Kidney (tissue), 14 donors: ENCODE measurements around the gene LHX8. TPM values are rescaled to one million over a fixed set of nuclear protein-coding genes. Genes with fewer than 3 reads are reported as not detected.

Source experiments
- DNase-seq, 5 donors: peaks; one replicate each; pipeline ENCODE4 v3.0.0-alpha.2; 2013 to 2020
- FAIRE-seq: peaks from 2 replicates; lab custom pipeline; 2012; peaks lifted over from hg19 to GRCh38; lab: Jason Lieb, UNC
- H3K27ac ChIP-seq, 2 donors: one replicate each; pipeline ENCODE4 v1.7.0; 2013; ENCODE audit warnings: low read depth in 2 of 2, low read length in 2 of 2, inconsistent platforms in 1 of 2
- H3K27me3 ChIP-seq: one replicate; pipeline ENCODE4 v1.7.1; 2013; ENCODE audit warnings: low read length, inconsistent platforms; ENCODE audit not compliant: control insufficient read depth, insufficient read depth
- H3K36me3 ChIP-seq, 3 donors: one replicate each; pipeline versions ENCODE4 v1.7.0 to v1.7.1; 2013; ENCODE audit warnings: low read length in 3 of 3, control low read depth in 1 of 3, inconsistent platforms in 1 of 3; ENCODE audit not compliant: insufficient read depth in 3 of 3, control insufficient read depth in 2 of 3
- H3K4me1 ChIP-seq, 3 donors: one replicate each; pipeline versions ENCODE4 v1.7.0 to v1.7.1; 2013; ENCODE audit warnings: low read length in 3 of 3, inconsistent platforms in 1 of 3, low read depth in 1 of 3; ENCODE audit not compliant: control insufficient read depth in 2 of 3, insufficient read depth in 2 of 3
- H3K4me3 ChIP-seq, 3 donors: one replicate each; pipeline versions ENCODE4 v1.7.0 to v1.8.1; 2013; ENCODE audit warnings: low read length in 3 of 3, control low read depth in 1 of 3, inconsistent platforms in 1 of 3
- H3K9ac ChIP-seq, 3 donors: one replicate each; pipeline versions ENCODE4 v1.7.0 to v1.7.1; 2013; ENCODE audit warnings: low read length in 3 of 3, control low read depth in 1 of 3, inconsistent platforms in 1 of 3
- H3K9me3 ChIP-seq, 3 donors: one replicate each; pipeline versions ENCODE4 v1.7.0 to v1.7.1; 2013; ENCODE audit warnings: low read length in 3 of 3, control low read depth in 1 of 3, inconsistent platforms in 1 of 3; ENCODE audit not compliant: control insufficient read depth in 2 of 3, insufficient read depth in 1 of 3
- intact Hi-C: fragments of 100-400 bp; cut with DNase I; formaldehyde crosslinking; loops from one replicate; pipeline ENCODE4 v1.11.1; 2022
- polyA plus RNA-seq: library from polyadenylated mRNA; stranded (reverse); fragments of 350-450 nt; fragmentation: Illumina TruSeq; extraction: RNeasy Lipid Tissue Mini Kit (QIAGEN cat#74804); gene quantifications from one replicate; pipeline ENCODE4 v1.2.3, GENCODE V29; 2014; ENCODE audit warnings: low read depth, low replicate concordance; ENCODE audit not compliant: insufficient read depth
- total RNA-seq: library from RNA; stranded (reverse); fragmentation: NEBNext Ultra II Directional; extraction: Animal tissue kit (Norgen Biotek cat#: 25700); gene quantifications from one replicate; pipeline ENCODE4 v1.2.1, GENCODE V29; 2021
- TF ChIP-seq, protein P1 (sequence below): IDR thresholded peaks from 3 replicates; pipeline ENCODE4 v1.5.1; 2012; ENCODE audit warnings: mild to moderate bottlenecking, moderate library complexity, borderline replicate concordance; ENCODE audit not compliant: insufficient read depth; ENCODE audit errors: extremely low read depth
- donor health status: control.
- donor health status: control.
- donor health status: control.
- donor health status: control.
- donor health status: control.
- donor health status: DM: yes; HTN: yes; CAD: no.
- donor health status: Normal renal cell carcinoma (clear cell type).

LHX8 gene
- total and polyA plus RNA-seq, 2 donors from 2014 or later = not detected

DNA sequence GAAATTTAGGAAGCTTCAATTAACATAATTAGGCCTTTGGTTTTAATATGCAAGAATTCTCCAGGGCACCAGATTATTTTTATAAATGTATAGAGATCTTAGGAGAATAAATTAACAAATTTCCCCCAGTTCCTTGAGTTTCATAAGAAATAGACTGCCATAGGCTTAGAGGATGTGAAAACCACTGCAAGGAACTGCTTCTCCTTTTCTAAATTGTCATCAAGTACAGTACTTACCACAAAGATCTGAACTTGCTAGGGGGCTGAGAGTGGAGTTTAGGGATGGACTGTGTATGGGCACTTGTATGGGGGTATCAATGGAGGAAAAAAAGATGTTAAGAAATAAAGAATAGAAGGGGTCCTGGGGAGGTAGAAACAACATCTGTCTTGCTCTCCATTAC lies 31.1 kb downstream of the LHX8 start:
- DNase-seq (no peak), FAIRE-seq (no peak)
- TF ChIP-seq, protein P1, sequence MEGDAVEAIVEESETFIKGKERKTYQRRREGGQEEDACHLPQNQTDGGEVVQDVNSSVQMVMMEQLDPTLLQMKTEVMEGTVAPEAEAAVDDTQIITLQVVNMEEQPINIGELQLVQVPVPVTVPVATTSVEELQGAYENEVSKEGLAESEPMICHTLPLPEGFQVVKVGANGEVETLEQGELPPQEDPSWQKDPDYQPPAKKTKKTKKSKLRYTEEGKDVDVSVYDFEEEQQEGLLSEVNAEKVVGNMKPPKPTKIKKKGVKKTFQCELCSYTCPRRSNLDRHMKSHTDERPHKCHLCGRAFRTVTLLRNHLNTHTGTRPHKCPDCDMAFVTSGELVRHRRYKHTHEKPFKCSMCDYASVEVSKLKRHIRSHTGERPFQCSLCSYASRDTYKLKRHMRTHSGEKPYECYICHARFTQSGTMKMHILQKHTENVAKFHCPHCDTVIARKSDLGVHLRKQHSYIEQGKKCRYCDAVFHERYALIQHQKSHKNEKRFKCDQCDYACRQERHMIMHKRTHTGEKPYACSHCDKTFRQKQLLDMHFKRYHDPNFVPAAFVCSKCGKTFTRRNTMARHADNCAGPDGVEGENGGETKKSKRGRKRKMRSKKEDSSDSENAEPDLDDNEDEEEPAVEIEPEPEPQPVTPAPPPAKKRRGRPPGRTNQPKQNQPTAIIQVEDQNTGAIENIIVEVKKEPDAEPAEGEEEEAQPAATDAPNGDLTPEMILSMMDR = no peak
- no peak overlapping the region for H3K27ac ChIP-seq
- no peaks in the 10 kb centered on the region for H3K36me3 ChIP-seq
- no peaks in the 10 kb centered on the region for H3K27me3 ChIP-seq
- no peak overlapping the region for H3K9ac ChIP-seq
- no peaks in the 10 kb centered on the region for H3K4me1 ChIP-seq
- H3K9me3 ChIP-seq = no peaks in the 10 kb centered on the region
- intact Hi-C loops = no loop called here
- no peak overlapping the region for H3K4me3 ChIP-seq

DNA sequence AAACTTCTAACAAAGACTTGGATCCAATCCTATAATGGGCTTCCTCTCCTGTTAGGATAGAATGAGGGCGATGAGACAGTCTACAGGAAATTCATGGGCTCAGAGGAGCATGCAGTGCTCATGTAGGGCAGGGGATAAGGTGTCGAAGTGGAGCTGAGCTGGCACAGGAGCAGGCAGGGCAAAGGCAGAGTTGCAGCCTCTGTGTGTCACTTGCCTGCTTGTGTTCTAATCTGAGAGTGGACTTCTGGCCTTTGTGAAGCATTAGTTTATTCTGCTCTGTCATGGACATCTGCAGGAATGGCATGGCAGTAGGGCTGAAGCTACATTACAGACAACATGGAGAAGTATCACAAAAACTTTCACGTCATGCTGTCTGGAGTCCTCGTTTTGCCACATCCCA lies 32.6 kb downstream of the LHX8 start:
- DNase-seq (no peak), FAIRE-seq (no peak)
- Histone ChIP-seq H3K4me3 (no peak overlapping the region), H3K27ac (no peak overlapping the region), H3K9me3 (no peaks in the 10 kb centered on the region), H3K36me3 (no peaks in the 10 kb centered on the region), H3K27me3 (no peaks in the 10 kb centered on the region), H3K9ac (no peak overlapping the region), H3K4me1 (no peaks in the 10 kb centered on the region)
- intact Hi-C loops = no loop called here
- TF ChIP-seq, protein P1 = no peak

DNA sequence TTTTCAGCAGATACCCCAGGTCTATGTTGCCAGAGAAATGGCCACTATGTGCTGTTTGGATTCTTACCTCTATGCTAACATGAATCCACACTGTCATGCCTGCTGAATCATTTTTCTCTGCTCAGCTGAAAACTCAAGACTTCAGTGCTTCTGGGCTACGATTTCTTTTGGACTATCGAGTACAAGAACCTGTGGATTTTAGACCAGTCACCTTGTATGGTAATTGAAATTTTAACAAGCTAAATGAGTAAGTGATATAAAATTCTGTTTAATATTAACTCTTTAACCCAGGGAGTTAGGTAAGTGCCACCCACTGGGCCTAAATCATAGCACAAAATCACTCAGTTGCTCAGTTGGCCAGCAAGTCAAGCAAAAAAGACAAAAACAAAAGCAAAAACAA lies 35.8 kb downstream of the LHX8 start:
- no peaks in the 10 kb centered on the region for H3K36me3 ChIP-seq
- DNase-seq (no peak), FAIRE-seq (no peak)
- H3K9ac ChIP-seq = no peak overlapping the region
- intact Hi-C loops = no loop called here
- no peak overlapping the region for H3K27ac ChIP-seq
- H3K9me3 ChIP-seq = no peaks in the 10 kb centered on the region
- H3K4me3 ChIP-seq = no peak overlapping the region
- TF ChIP-seq, protein P1 = no peak
- H3K27me3 ChIP-seq = no peaks in the 10 kb centered on the region
- H3K4me1 ChIP-seq = no peaks in the 10 kb centered on the region

DNA sequence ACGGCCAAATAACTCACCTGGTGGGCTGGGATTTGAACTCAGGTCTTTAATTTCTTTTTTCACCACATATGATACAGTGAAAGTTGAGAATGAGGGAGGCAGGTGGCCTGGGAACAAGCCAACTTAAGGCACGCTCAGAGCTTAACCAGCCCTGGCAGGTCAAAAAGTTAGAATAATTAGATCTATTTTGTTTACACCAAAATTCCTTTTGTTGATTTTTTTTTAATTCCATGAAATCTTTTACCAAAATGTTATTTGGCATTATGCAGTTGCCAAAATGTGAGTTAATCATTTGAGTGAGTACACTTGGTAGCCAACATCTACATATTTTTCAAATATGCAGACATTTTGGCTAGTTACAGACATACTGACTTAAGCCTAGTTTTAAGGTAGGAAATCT lies 36.8 kb downstream of the LHX8 start:
- intact Hi-C loops = no loop called here
- no peak for DNase-seq
- Histone ChIP-seq H3K27me3 (no peaks in the 10 kb centered on the region), H3K9ac (no peak overlapping the region), H3K27ac (no peak overlapping the region), H3K4me3 (no peak overlapping the region), H3K9me3 (no peaks in the 10 kb centered on the region), H3K4me1 (no peaks in the 10 kb centered on the region), H3K36me3 (no peaks in the 10 kb centered on the region)
- FAIRE-seq = no peak
- TF ChIP-seq, protein P1 = no peak
